OCI-LY1 (cell line): Measurements from ENCODE around the gene CSTB.

Experiments used
- H2AFZ ChIP-seq: fragments of 200-600 bp; sonication (generic), shearing (Covaris generic); 2 replicates; pipeline ENCODE4 v1.6.0; 2014; ENCODE audit warnings: antibody characterized with exemption, mild to moderate bottlenecking, low read length
- H3F3A ChIP-seq: fragments of 200-600 bp; sonication (generic), shearing (Covaris generic); 2 replicates; pipeline ENCODE4 v1.6.0; 2014; ENCODE audit warnings: mild to moderate bottlenecking, antibody characterized with exemption, low read length, moderate library complexity; ENCODE audit not compliant: insufficient read depth
- H3K27ac ChIP-seq: fragments of 200-600 bp; sonication (generic); 2 replicates; pipeline ENCODE4 v1.5.1; 2014; ENCODE audit warnings: low read length, mixed run types, mild to moderate bottlenecking, low read depth; ENCODE audit not compliant: poor library complexity, severe bottlenecking
- H3K27me3 ChIP-seq: fragments of 200-600 bp; sonication (generic); 2 replicates; pipeline ENCODE4 v1.6.0; 2014; ENCODE audit warnings: antibody characterized with exemption, mild to moderate bottlenecking, low read length, moderate library complexity; ENCODE audit not compliant: insufficient read depth
- H3K36me3 ChIP-seq: fragments of 200-600 bp; sonication (generic); 2 replicates; pipeline ENCODE4 v1.6.1; 2014; ENCODE audit warnings: mild to moderate bottlenecking, antibody characterized with exemption, low read length, moderate library complexity, mixed read lengths; ENCODE audit not compliant: insufficient read depth
- H3K4me1 ChIP-seq: fragments of 200-600 bp; sonication (generic); 2 replicates; pipeline ENCODE4 v1.5.1; 2014; ENCODE audit warnings: mild to moderate bottlenecking, low read length, moderate library complexity; ENCODE audit not compliant: insufficient read depth, severe bottlenecking
- H3K4me2 ChIP-seq: fragments of 200-600 bp; sonication (generic), shearing (Covaris generic); 2 replicates; pipeline ENCODE4 v1.6.1; 2014; ENCODE audit warnings: low read length
- H3K4me3 ChIP-seq: fragments of 200-600 bp; sonication (generic); 2 replicates; pipeline ENCODE4 v1.5.1; 2014; ENCODE audit warnings: low read length, low read depth, mild to moderate bottlenecking, mixed read lengths; ENCODE audit not compliant: poor library complexity, severe bottlenecking
- H3K79me2 ChIP-seq: fragments of 200-600 bp; shearing (Covaris generic); 2 replicates; pipeline ENCODE4 v1.6.1; 2016; ENCODE audit warnings: mixed run types, low read length, mixed read lengths; ENCODE audit not compliant: insufficient read depth
- H3K9ac ChIP-seq: fragments of 200-600 bp; sonication (generic), shearing (Covaris generic); 2 replicates; pipeline ENCODE4 v1.6.1; 2014; ENCODE audit warnings: mild to moderate bottlenecking, low read length, mixed read lengths
- H3K9me2 ChIP-seq: fragments of 200-600 bp; sonication (generic), shearing (Covaris generic); 2 replicates; pipeline ENCODE4 v1.6.1; 2014; ENCODE audit warnings: low read depth, mild to moderate bottlenecking, low read length, mixed read lengths
- H3K9me3 ChIP-seq: fragments of 200-600 bp; shearing (Covaris generic); 2 replicates; pipeline ENCODE4 v1.6.1; 2014; ENCODE audit warnings: low read length, mixed read lengths
- H4K20me1 ChIP-seq: fragments of 200-600 bp; sonication (generic), shearing (Covaris generic); 2 replicates; pipeline ENCODE4 v1.6.0; 2016; ENCODE audit warnings: mild to moderate bottlenecking, low read length; ENCODE audit not compliant: insufficient read depth
- CTCF ChIP-seq: fragments of 200-600 bp; sonication (generic), shearing (Covaris generic); IDR thresholded peaks from 2 replicates; pipeline ENCODE4 v1.5.1; 2017; ENCODE audit warnings: mild to moderate bottlenecking, antibody characterized with exemption, low read length, moderate library complexity, mixed read lengths
- EZH2 ChIP-seq: fragments of 200-600 bp; sonication (generic), shearing (Covaris generic); IDR thresholded peaks from 2 replicates; pipeline ENCODE4 v1.8.0; 2017; ENCODE audit warnings: borderline replicate concordance, mixed run types, mild to moderate bottlenecking, antibody characterized with exemption, low read length, moderate library complexity, mixed read lengths

The CSTB gene

GRCh38 chr21:43771698-43772424 lies 4.2 kb downstream of the CSTB start:
- Histone ChIP-seq H4K20me1 (no peaks in the 10 kb centered on the region), H3K27me3 (no peaks in the 10 kb centered on the region), H3K9ac (no peak overlapping the region), H3K9me3 (no peaks in the 10 kb centered on the region), H3K4me3 (no peak overlapping the region), H3K4me2 (no peak overlapping the region), H3K9me2 (no peaks in the 10 kb centered on the region), H3K36me3 (peaks cover 30% of the 10 kb centered on the region), H3K4me1 (peaks cover 17% of the 10 kb centered on the region), H2AFZ (no peak overlapping the region), H3K27ac (no peak overlapping the region), H3K79me2 (no peaks in the 10 kb centered on the region), H3F3A (no peaks in the 10 kb centered on the region)
- TF ChIP-seq EZH2 = no peak
- no peak for TF ChIP-seq CTCF

GRCh38 chr21:43771199-43771675 lies 4.9 kb downstream of the CSTB start:
- peaks cover 30% of the 10 kb centered on the region for H3K36me3 ChIP-seq
- H3K9ac ChIP-seq = no peak overlapping the region
- TF ChIP-seq CTCF (no peak), EZH2 (no peak)
- H3K4me2 ChIP-seq = no peak overlapping the region
- H2AFZ ChIP-seq = no peak overlapping the region
- H3K9me3 ChIP-seq = no peaks in the 10 kb centered on the region
- no peaks in the 10 kb centered on the region for H3K79me2 ChIP-seq
- no peaks in the 10 kb centered on the region for H4K20me1 ChIP-seq
- no peaks in the 10 kb centered on the region for H3K27me3 ChIP-seq
- no peaks in the 10 kb centered on the region for H3K9me2 ChIP-seq
- no peak overlapping the region for H3K4me3 ChIP-seq
- no peaks in the 10 kb centered on the region for H3F3A ChIP-seq
- H3K4me1 ChIP-seq = peaks cover 17% of the 10 kb centered on the region
- no peak overlapping the region for H3K27ac ChIP-seq

DNA sequence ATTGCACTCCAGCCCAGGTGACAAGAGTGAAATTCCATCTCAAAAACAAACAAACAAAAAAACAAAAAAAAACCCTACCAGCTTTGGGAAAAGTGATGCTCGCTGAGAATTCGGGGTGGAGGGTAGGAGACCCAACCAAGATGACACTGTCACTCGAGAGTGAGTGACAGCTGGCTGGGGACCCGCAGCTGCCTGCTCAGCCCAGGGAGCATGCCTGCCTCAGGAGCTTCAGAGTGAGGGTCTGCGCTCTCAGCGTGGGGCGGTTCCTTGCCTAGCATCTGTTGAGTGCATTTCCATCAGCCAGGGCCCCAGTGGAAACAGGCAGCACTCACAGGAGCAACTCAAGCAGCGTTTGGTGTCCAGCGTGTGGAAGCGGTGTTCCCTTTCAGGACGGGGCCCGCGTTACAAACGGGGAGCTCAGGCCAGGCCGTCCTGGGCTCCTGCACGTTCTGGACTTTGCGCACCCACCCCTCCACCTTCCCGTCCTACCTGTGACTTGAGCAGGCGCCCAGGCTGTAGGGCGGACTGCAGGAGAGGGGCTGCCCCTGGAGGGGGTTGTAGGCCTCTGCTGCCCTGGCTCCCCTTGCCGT lies 5.9 kb downstream of the CSTB start:
- H2AFZ ChIP-seq = no peak overlapping the region
- H3K9me3 ChIP-seq = no peaks in the 10 kb centered on the region
- TF ChIP-seq EZH2 (no peak), CTCF (no peak)
- no peak overlapping the region for H3K4me3 ChIP-seq
- no peaks in the 10 kb centered on the region for H3K9me2 ChIP-seq
- H3K4me2 ChIP-seq = no peak overlapping the region
- no peaks in the 10 kb centered on the region for H3K79me2 ChIP-seq
- H3K9ac ChIP-seq = no peak overlapping the region
- peaks cover 30% of the 10 kb centered on the region for H3K36me3 ChIP-seq
- no peaks in the 10 kb centered on the region for H3K27me3 ChIP-seq
- no peaks in the 10 kb centered on the region for H4K20me1 ChIP-seq
- peaks cover 11% of the 10 kb centered on the region for H3K4me1 ChIP-seq
- no peaks in the 10 kb centered on the region for H3F3A ChIP-seq
- H3K27ac ChIP-seq = no peak overlapping the region
